ENCODE measurements around the gene COP1.

GRCh38 chr1:176141449-176141848 is 65.6 kb downstream of the COP1 start:
- TF ChIP-seq ZNF263 (CRISPR knock-in tag; IDR thresholded peaks at IDR 0.05) (no peak), ZNF747 (CRISPR knock-in tag; IDR thresholded peaks at IDR 0.05; ENCODE audit: borderline replicate concordance) (no peak), MBNL3 (CRISPR knock-in tag; conservative IDR thresholded peaks at IDR 0.05) (no peak), ZNF878 (CRISPR knock-in tag; IDR thresholded peaks at IDR 0.05) (no peak), ZNF24 (IDR thresholded peaks at IDR 0.05) (no peak), NR1H2 (CRISPR knock-in tag; IDR thresholded peaks at IDR 0.05; ENCODE audit: borderline replicate concordance, low read depth) (no peak), CBX5 (CRISPR knock-in tag; IDR thresholded peaks at IDR 0.05; ENCODE audit: borderline replicate concordance) (no peak), ZNF678 (CRISPR knock-in tag; IDR thresholded peaks at IDR 0.05) (no peak), CTCF (CRISPR knock-in tag; IDR thresholded peaks at IDR 0.05) (no peak), SIX4 (CRISPR knock-in tag; IDR thresholded peaks at IDR 0.05) (no peak)

All from HepG2 (cell line).